Measurements from ENCODE around the gene ILDR1. TPM values are rescaled to one million over a fixed set of nuclear protein-coding genes. Genes with fewer than 3 reads are reported as not detected.

Gene ILDR1
- total and polyA plus RNA-seq, 10 of the 15 experiments (the other 5 are each of a cell fraction or from before 2014, with no cell fraction given): 1.3 to 12.0 (median 7.0) TPM

- H3K4me1 ChIP-seq (ENCODE audit: control insufficient read depth, insufficient read depth, low read length): peaks cover 37% of the 10 kb centered on the region
- peaks cover 0 to 6% of the 10 kb centered on the region in 2 experiments; a peak in 3 of 4 replicates for H3K36me3 ChIP-seq (ENCODE audit: control insufficient read depth in 2 of 2, insufficient read depth in 2 of 2, low read length in 1 of 2)
- peak overlapping the region; percentile 56 for H2AFZ ChIP-seq (ENCODE audit: control insufficient read depth, low read depth, low read length)
- FAIRE-seq (peak; percentile 47), DNase-seq (ENCODE audit: low read depth, low spot score) (peak; percentile 74), ATAC-seq (peak; percentile 86)
- H3K4me3 ChIP-seq: peak overlapping the region; percentile 41; the same call in 1 of the 2 replicates
- H4K20me1 ChIP-seq (ENCODE audit: control insufficient read depth, insufficient read depth): no peaks in the 10 kb centered on the region
- no peaks in the 10 kb centered on the region for H3K27me3 ChIP-seq (replicated peaks in 1 of 2; ENCODE audit: control insufficient read depth in 2 of 2, insufficient read depth in 2 of 2, low read length in 1 of 2)
- H3K27ac ChIP-seq (ENCODE audit: control insufficient read depth, insufficient read depth): peak overlapping the region; percentile 89
- POLR2A ChIA-PET: interaction anchor here (0.7 to 2.2 kb wide), 14 partner anchors 10 to 71 kb away, joined by 3 to 14 read pairs (median 4); partner anchors contain the start of gene ILDR1
- 0% methylated on average over 3 of the region's 3 CpGs for WGBS (ENCODE audit: insufficient coverage, insufficient replicate concordance, low lambda C conversion rate, missing lambda C conversion rate)
- TSS peak; percentile 91 for BruUV-seq (replicated peaks)
- H3K9ac ChIP-seq (ENCODE audit: control insufficient read depth, insufficient read depth, low read length): peak overlapping the region; percentile 60; the same call in 1 of the 2 replicates
- H3K9me3 ChIP-seq (replicated peaks; ENCODE audit: control insufficient read depth, insufficient read depth, low read length): peaks cover 33% of the 10 kb centered on the region
- peak overlapping the region; percentile 82 for H3K4me2 ChIP-seq (ENCODE audit: control insufficient read depth, insufficient read depth)
- RAD21 ChIA-PET (ENCODE audit: unreplicated experiment): interaction anchor here (0.5 to 2.5 kb wide), 21 partner anchors 10 to 1811 kb away, joined by 3 to 31 read pairs (median 5); partner anchors contain the start of genes CD86 and ILDR1
- H3K79me2 ChIP-seq (ENCODE audit: control insufficient read depth, insufficient read depth, low read length): peaks cover 12% of the 10 kb centered on the region
- intact Hi-C loops (cut with micrococcal nuclease; ENCODE audit: unreplicated experiment): loop anchor here (2.0 to 5.0 kb wide), 2 partner anchors 33 to 44 kb away; no protein-coding TSS in a partner anchor
- SMC1A ChIA-PET (ENCODE audit: uncharacterized antibody, unreplicated experiment): interaction anchor here (0.6 to 3.0 kb wide), 26 partner anchors 10 to 544 kb away, joined by 3 to 30 read pairs (median 4); partner anchors contain the start of genes CD86 and ILDR1
- in situ Hi-C loops (cut with MboI): no loop called here
- CTCF ChIA-PET: interaction anchor here (0.8 to 2.8 kb wide), 10 partner anchors 10 to 229 kb away, joined by 3 to 14 read pairs (median 5); no protein-coding TSS in a partner anchor
- TF ChIP-seq RELB (IDR thresholded peaks at IDR 0.05; ENCODE audit: low read depth): peak; percentile 52; the same call in 1 of the 2 replicates
- no peak for TF ChIP-seq SREBF2 (IDR thresholded peaks at IDR 0.05; ENCODE audit: low read length)
- no peak for TF ChIP-seq BCL3 (IDR thresholded peaks at IDR 0.05; ENCODE audit: borderline replicate concordance, insufficient read depth, low read depth, low read length, poor library complexity, severe bottlenecking)
- peak; percentile 67; the same call in 1 of the 2 replicates for TF ChIP-seq MTA3 (IDR thresholded peaks at IDR 0.05; ENCODE audit: borderline replicate concordance, low read length)
- TF ChIP-seq IKZF1 (conservative IDR thresholded peaks at IDR 0.05): no peak
- TF ChIP-seq HDAC2 (IDR thresholded peaks at IDR 0.05): no peak
- no peak for TF ChIP-seq ZNF207 (IDR thresholded peaks at IDR 0.05; ENCODE audit: borderline replicate concordance)
- peak; percentile 45; the same call in 1 of the 2 replicates for TF ChIP-seq ZNF384 (IDR thresholded peaks at IDR 0.05; ENCODE audit: borderline replicate concordance, low read depth, low read length)
- no peak for TF ChIP-seq MXI1 (IDR thresholded peaks at IDR 0.05; ENCODE audit: low read depth, low read length)
- peak; percentile 31 for TF ChIP-seq NFYA (IDR thresholded peaks at IDR 0.05; ENCODE audit: borderline replicate concordance, low read depth, low read length)
- TF ChIP-seq GATAD2B (conservative IDR thresholded peaks at IDR 0.05; ENCODE audit: low read depth): no peak
- TF ChIP-seq JUNB (IDR thresholded peaks at IDR 0.05): peak; percentile 81
- no peak for TF ChIP-seq CHD2 (IDR thresholded peaks at IDR 0.05; ENCODE audit: borderline replicate concordance, low read depth, low read length)
- TF ChIP-seq BCL11A (IDR thresholded peaks at IDR 0.05; ENCODE audit: low read depth, low read length): peak; percentile 35; the same call in 1 of the 2 replicates
- peak; percentile 33 for TF ChIP-seq RELA (IDR thresholded peaks at IDR 0.05; ENCODE audit: borderline replicate concordance, partially characterized antibody)
- TF ChIP-seq SP1 (IDR thresholded peaks at IDR 0.05; ENCODE audit: low read depth, low read length): no peak
- TF ChIP-seq ZNF622 (IDR thresholded peaks at IDR 0.05): no peak
- no peak for TF ChIP-seq SRF (IDR thresholded peaks at IDR 0.05; ENCODE audit: low read depth in 2 of 2, low read length in 2 of 2)
- no peak for TF ChIP-seq NR2F1 (conservative IDR thresholded peaks at IDR 0.05)
- no peak for TF ChIP-seq STAT3 (IDR thresholded peaks at IDR 0.05; ENCODE audit: low read depth, low read length)
- no peak for TF ChIP-seq E2F4 (IDR thresholded peaks at IDR 0.05; ENCODE audit: low read depth, low read length)
Observed at GRCh38 chr3:122030381-122031122, 8.5 kb upstream of the ILDR1 start.
